Measurements from ENCODE around the gene CARD8.

DNA sequence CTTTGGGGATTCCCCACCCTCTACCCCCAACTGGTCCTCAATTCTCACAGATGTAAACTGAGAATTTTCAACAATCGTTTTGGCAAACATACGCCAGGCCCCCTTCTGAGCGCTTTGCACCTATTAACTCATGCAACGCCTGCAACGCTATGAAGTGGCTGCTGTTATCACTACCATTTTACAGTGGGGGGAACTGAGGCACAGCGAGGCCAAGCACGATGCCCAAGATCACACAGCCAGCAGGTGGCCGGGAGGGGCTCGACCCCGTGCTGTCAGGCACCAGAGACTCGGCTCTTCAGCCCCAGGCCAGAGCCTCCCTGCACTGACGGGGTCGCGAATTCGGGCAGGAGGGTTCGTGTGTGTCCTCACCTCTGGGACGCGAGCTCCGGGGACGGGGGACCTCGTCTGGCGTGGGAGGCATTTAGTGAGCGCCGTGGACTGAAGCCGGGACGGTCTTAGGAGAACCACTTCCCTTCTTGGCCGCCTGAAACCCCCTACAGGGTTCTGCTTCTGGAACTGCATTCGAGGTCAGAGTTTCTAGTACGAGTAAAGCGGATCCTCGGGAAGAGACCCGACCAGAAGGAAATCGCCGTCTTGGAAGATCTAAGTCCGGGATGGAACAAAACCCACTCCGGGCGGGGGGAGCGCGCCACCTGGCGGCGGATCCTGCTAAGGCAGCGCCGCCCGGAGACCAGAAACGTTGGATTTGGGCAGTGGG, 35.2 kb upstream of the CARD8 start:
- no peak for TF ChIP-seq TAF1 (IDR thresholded peaks at IDR 0.05; ENCODE audit: borderline replicate concordance, low read depth, low read length)
- TF ChIP-seq POLR2A (IDR thresholded peaks at IDR 0.05; ENCODE audit: low read depth, low read length): no peak
- TF ChIP-seq POLR2AphosphoS5 (IDR thresholded peaks at IDR 0.05; ENCODE audit: low read depth, low read length): no peak
